G401.6 (cell line): ENCODE measurements around the gene ITIH5.

Source experiments
- FAIRE-seq: peaks from 2 replicates; lab custom pipeline; 2012; peaks lifted over from hg19 to GRCh38; lab: Jason Lieb, UNC

ITIH5 gene

DNA sequence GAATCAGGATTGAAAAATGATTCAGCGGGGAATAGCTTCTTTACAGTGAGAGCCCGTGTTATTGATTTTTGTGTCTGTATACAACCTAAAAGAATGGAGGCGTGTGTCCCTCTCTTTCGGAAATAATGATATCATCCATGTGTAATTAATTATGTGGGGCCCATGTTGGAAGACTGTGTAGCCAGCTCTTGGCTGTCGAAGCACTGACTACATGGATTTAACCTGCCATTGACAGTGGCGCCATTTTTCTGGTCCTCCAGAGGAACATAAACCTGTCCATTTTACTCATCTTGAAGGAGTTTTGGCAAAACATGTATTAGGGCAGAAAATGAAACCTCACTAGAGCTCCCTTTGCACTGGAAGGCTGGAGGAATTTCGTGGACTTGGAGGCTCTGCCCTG is 119.6 kb downstream of the ITIH5 start:
- FAIRE-seq = no peak

DNA sequence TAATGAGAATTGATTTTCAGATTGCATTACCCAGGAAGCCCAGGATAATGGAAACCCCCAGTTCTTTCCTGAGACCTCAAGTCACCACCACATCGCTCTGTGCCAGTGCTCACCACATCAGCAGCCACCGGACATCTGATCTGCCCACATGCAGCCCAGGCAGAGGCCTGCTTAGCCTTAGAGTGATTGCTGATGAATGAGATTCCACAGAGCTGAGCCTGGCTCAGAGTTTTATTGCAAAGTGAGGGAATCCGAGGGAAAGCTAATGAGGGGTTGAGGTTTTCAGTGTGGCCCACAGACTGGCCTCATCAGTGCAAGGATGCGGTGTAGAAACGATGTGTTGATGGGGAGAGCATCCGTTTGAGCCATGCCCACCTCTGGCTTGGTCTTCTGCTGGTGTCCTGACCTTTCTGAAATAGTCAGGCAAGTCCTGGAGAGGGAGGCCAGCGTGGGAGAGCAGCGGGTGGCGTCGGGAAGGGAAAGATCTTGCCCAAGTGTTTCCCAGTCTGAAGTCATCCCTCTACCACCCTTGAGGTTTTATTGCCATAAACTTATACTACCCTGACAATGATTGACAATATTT is 120.3 kb downstream of the ITIH5 start:
- FAIRE-seq = no peak

DNA sequence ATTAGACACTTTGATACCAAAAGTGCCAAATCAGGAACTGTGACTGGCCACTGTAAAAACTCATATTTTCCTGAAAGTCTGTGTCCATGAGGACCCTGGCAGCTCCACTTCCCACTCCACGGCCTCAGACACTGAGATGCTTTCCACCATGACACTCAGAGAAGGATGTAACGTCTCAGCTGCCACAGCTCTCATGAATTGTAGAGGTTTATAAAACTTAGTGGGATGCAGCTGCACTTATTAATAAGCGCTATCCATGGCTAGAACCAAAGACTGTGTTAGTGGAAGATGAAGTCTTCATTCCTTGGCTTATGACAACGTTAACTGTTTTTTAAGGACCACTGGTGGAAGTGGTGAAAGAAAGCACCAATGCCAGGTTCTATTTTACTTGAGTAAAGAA is 121.0 kb downstream of the ITIH5 start:
- FAIRE-seq = no peak

DNA sequence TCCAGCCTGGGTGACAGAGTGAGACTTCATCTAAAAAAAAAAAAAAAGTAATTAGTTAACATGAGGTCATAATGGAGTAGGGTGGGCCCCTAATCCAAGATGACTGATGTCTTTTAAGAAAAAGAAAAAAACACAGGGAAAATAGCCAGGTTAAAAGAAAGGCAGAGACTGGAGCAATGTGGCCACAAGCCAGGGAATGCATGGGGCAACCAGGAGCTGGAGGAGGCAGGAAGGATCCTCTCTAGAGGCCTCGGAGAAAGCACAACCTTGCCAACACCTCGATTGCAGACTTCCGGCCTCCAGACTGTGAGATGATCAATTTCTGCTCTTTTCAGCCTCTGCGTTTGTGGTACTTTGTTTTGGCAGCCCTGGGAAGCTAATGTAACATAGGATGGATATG is 121.5 kb downstream of the ITIH5 start:
- no peak for FAIRE-seq

DNA sequence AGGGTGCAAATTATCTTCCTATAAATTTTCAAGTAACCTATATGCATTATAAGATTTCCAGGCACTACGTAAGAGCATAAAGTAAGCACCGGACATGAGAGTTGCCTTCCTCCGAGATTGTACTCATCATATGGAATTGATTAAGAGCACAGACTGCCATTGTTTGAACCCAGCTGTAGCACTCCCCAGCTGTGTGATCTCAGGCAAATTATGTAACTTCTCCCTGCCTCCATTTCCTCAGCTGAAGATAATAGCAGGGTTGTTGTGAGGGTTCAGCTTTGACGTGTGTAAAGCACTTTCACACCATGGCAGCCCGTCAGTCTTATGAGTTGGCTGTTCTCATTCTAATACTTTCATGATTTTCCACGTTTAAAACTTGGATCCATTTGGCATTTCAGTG is 122.6 kb downstream of the ITIH5 start:
- no peak for FAIRE-seq

DNA sequence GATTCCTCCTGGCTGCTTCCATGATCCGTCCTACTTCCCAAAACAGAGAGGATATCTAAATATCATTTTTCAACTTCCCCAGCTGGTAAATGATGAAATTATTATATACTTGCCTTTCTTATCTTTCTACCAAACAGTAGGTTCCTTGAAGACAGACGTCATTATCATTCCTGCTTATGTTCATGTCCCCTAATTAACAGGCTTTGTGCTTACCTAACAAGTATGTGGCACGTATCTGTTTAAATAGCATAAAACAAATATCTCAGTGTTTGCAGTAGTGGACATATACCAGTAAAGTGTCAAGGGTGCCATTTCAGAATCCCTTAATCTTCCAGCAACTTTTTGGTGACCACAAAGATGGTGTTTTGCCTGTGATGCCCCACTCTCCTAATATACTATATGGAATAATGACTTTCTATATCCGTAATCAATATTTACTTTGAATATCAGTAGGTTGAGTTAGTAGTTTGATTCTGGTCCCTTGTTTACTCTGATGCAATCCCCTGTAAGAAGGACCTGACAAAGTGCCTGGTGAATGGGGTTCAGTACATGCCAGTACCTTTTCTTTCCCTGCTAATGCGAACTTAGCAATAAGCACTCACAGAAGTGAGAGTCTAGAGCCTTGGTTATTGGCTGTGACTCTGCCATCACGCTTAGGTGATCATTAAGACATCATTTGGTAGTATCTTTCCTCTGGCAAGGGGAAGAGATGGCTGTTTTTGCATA is 124.4 kb downstream of the ITIH5 start:
- FAIRE-seq = no peak

DNA sequence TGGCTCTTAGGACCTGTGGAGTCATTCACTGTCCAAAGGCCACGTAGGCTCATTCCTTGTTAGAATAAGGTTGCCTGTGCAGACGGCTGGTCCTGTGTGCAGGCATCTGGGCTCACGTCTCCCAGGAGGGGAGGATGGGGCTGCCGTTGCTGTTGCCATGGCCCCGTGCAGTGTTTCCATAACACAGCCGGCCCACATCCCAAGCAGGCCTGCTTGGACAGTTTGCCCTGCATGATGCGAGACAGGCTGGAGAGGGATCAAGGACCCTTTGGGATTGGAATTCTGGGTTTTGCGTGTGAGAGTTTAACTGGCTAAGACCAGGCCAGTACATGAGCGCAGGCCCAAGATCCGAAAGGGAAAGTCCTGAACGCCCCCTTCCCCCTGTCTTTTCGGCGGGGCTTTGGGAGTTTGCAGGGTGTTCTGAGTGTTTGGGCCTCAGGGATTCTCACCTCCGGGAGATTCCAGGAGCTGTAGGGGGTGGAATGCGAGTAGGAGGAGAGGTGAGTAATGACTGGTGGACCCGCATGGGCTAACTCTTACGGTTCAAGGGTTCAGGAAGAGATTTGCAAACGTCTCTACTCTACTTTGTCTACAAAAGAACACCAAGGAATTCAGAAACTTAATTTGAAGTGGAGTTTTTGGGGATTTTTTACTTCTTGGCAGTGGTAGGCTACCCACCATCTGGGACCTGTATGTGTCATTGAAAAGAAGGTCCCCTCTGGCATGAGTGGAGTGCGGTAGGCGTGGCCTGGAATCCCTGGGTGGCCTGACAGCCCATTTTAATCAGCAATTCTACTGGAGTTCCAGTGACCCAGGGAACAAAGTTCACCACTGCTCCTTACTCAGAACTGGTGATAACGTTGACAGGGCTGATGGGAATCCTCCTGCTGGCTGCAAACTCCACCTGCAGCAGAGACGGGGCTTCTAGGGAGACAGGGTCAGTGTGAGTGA is 125.4 kb downstream of the ITIH5 start:
- FAIRE-seq = no peak

DNA sequence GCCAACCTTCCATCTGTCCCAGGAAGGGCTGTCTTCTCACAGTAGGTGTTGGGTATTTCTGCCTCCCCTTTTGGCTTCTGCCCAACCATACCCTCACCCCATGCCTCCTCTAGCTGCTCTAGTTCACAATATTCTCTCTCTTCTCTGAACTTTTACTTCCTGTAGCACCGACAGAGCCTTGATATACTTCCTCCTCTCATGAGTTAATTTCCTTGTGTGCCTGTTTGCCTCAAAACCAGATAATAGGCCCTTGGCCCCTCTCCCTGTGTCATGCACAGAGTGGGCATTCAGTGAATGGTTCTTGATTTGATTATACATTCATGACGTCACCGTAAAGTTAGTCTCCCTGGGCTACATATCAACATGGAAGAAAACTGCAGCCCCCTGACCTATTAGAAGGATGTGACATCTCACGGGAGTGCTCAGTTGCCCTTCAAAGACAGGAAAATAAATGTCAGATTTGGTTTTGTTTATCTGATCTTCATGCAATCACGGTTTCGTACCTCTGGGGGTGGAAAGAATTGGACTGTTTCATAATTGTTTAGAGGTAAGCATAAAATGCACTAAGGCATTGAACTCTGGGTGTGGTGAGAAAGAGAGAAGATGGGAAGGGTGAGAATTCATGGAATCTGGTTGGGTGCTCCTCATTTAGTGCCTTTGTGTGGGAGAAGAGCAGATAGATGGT is 127.7 kb downstream of the ITIH5 start:
- no peak for FAIRE-seq

DNA sequence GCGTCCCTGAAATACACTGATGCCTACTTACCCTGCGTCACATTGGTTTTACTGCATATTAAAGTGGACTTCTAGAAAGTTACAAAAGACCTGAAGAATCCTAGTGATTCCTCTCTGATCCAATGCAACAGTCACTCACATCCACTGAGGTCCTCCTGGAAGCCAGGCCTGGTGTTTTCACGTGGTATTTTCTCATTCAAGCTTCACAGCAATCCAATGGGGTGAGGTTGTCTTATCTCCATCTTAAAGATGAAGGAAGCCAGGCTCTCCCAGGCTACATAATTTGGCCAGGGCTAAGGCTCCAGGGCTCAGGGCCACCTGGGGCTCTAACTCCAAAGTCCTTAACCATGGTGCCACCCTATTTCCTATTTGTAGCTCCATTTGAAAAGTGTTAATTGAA is 129.6 kb downstream of the ITIH5 start:
- no peak for FAIRE-seq

DNA sequence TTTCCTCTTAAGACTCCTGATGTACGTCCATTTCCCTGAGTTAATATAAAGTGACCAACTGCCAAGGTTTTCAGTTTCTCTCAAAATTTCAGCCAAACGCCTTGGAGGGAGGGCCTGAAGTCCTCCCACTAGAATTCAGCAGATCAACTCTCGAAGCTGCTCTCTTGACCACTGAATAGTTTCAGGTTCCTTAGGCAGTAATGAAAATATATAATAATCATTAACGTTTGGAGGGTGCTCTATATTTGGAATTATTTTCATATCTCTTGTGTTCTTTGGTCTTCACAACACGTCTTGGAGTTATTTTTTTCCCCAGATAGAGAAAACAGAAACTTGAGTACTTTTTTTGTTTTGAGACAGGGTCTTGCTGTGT is 132.3 kb downstream of the ITIH5 start:
- FAIRE-seq = no peak

DNA sequence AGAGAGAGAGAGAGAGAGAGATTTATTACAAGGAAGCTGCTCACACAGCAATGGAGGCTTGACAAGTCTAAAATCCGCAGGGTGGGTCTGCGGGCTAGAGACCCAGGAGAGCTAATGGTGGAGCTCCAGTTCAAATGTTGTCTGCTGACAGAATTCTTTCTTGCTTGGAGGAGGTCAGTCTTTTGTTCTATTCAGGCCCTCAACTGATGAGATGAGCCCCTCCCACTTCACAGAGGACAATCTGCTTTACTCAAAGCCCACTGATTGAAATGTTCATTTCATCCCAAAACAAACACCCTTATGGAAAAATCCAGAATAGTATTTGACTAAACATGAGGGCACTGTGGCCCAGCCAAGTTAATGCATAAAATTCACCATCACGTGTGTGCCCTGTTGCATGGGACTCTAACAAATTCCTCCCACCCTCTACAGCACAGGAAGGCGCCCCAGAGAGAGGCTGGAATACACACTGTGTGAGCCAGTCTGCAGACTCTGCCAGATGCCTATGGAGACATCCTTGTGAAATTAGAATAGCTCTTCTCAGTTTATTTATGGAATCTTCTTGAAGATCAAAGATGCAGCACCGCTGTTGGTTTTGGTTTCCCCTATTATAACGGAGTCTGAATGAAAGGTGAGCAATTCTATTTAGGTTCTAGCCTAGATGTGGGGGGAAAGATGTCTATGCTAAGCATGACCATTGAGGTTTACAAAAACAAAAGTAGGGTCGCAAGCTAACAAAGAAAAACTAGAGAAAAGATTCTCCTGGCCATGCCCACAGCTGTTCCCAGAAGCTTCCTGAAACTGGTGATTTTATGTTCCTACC is 132.9 kb downstream of the ITIH5 start:
- FAIRE-seq = no peak

DNA sequence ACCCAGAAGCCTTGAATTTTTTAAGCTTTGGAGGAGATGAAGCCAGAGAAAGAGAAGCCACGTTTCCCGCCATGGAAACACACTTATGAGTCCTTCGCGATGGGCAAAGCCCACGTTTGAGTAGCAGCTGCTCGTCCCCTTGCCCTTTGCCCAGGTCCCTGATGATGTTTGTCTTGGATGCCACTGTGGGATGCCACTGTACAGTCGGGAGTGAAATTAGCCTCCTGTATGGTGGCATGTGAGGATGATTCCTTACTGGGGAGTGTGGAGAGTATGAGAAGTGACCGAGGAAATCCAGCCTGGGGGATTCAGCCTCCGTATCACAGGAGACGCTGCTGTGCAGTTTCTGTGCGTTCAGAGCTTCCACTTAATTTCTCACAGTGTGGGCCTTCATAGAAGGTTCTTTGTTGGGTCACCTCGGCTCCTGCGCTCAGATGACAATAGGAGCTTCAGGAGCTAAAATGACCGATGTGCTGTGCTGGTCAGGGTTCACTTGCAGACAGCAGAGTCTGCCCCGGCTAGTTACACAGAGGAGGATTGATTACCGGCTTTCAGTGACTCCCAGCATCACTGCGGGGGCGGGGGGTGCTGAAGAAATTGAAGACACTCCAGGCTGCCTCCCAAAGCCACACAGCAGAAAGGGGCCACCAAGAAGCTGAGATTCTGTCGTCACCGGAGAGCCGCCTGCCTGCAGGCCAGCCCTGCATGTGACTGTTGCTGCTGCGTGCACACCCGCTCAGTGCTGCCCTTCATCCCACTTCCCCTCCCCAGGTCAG is 133.9 kb downstream of the ITIH5 start:
- no peak for FAIRE-seq

DNA sequence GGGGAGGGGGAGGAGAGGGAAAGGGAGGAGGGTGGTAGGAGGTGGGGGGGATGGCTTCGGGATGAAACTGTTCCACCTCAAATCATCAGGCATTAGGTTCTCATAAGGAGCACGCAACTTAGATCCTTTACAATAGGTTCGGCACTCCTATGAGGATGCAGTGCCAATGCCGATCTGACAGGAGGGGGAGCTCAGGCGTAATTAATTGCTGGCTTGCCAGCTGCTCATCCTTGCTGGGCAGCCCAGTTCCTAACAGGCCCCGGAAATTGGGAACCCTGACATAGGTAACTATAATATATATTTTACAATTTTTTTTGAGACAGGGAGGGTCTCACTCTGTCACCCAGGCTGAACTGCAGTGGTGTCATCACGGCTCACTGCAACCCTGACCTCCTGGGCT is 137.1 kb downstream of the ITIH5 start:
- FAIRE-seq = no peak

DNA sequence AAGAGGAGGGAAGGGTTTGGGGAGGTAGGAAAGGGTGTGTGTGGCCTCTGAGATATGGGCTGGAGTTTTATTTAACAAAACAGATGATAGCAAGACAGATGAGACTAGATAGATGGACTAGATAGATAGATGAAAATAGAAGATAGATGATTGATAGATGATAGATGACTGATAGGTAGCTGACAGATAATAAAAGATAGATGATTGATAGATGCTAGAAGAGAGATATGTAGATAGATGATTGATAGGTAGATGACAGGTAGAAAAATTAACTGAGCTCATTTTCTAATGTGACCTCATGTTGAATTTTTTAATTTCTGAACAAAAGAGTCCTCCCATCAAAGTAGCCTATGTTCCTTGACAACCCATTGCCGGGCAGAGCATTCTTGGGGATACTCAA is 139.3 kb downstream of the ITIH5 start:
- FAIRE-seq = no peak

DNA sequence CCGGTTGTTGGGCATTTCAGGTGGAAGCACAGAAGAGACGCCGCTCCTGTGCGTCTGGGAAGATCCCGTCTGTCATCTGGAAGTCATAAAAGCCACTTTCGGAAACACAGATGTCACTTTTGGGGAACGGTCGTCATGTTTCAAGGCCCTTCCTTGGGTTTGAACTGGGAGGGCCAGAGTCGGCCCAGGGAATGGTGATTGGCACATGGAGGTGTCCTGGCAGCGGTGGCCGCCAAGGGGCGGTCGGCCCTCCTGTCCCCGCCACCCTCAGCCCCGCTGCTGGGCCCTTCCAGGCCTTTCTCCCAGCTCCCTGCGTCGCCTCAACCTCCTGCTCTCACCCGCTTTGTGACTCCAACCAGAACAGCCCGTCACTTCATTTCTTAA is 140.8 kb downstream of the ITIH5 start:
- no peak for FAIRE-seq

DNA sequence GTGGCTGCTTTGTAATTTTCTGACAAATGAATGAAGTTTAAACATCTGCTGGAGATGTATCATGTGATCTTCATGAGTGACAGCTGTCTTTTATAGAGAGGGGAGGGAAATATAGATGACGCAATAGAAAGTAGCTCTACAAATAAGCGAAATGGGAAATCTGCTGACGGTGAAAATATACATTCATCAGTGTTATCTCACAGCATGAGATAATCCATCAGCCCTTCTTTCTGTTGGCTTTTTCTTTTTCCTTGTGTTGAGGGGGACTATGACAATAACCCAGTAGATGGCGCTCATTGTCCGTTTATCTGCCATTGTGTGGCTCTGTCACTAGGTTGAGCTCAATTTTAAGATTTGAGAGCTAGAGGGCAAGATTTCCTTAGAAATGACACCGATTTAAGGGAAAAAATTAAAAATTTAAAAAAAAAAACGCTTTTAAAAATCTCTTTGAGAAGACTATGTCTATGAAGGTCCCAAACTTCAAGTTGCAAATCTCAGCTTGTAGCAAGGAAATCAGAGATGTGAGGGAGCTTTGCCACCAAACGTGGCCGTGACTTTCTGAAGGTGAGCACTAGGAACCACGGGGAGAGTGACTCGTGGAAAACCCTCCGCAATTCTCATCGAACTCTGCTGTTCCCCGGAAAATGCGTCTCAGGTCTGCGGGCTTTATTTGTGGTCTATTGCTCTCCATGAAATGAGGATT is 141.3 kb downstream of the ITIH5 start:
- FAIRE-seq = peak; percentile 93

DNA sequence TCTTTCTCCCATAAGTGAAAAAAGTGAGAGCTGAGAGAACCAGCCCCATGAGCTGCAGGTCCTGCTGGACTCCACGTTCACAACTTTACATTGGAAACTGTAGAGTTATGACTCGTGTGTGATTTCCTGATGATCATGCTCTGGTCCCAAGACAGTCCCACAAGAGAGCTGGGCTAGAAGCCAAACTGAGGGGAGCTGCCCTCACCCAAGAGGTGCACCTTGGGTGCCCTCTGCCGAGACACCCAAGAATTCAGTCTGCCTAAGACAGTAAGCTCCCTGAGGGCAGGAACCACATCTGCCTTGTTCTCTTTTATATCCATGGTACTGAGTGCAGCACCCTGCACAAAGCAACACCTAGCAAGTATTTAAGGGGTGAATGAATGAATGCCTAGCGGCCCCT is 143.1 kb downstream of the ITIH5 start:
- FAIRE-seq = no peak

DNA sequence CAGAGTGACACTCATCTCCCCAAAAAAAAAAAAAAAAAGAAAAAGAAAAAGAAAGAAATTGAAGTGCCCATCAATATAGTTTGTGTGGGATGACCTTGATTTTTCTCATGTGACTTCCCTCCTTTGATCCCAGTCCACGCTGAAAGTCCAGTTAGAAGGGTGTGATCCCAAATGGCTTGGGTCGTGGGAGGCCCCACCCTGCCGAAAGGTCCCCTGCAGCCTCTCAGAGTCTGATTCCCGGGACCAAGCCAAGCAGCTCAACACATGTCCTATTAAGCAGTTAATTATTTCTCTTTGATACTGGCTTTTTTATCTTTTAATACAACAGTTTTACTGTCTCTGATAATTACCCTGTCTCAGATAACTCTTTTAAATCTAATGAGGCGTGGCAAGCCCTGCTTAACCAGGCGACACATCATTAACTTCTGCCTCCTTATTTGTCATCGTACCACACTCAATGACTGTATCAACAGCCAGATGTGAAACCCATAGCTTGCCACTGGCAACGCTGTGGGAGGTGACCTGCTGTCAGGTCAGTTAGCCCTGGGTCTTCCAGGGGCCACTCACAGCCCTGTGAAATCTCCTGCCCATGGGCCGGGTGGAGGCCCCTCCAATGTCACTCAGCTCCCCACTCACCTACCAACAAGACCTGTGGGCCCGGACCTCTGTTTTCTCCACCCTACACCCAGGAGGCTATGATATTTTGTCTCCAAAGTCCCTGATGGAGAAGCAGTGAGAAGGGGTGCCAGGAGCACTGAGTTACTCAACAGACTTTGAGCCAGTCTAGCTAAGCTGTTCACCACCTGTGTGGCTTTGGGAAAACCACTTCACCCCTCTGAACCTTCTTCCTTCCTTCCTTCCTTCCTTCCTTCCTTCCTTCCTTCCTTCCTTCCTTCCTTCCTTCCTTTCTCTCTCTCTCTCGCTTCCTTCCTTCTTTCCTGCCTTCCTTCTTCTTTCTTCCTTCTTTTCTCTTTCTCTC is 146.0 kb downstream of the ITIH5 start:
- no peak for FAIRE-seq

DNA sequence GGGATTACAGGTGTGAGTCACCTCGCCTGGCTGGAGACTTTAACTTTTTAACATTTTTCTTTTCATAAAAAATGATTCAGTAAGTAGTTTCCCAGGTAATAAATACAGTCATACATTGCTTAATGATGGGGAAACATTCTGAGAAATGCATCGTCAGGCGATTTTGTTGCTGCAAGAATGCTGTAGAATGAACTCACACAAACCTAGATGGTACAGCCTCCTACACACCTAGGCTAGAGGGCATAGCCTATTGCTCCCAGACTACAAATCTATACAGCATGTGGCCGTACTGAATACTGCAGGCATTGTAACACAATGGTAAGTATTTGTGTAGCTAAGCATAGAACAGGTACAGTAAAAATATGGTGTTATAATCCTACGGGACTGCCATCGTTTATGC is 147.4 kb downstream of the ITIH5 start:
- no peak for FAIRE-seq
